ENCODE data around the gene PMM1.

Gene PMM1

GRCh38 chr22:41531715-41532477 lies 57.7 kb downstream of the PMM1 start:
- no peak for TF ChIP-seq EZH2phosphoT487 (conservative IDR thresholded peaks at IDR 0.05; ENCODE audit: low read length)
- no peak for TF ChIP-seq CTCF (IDR thresholded peaks at IDR 0.05; ENCODE audit: insufficient read depth, low read length, poor library complexity, severe bottlenecking)
- no peaks in the 10 kb centered on the region for H3K9me2 ChIP-seq (replicated peaks; ENCODE audit: insufficient read depth, low read length)
- H3K9ac ChIP-seq (ENCODE audit: low read length), result no peak overlapping the region
- no peak overlapping the region for H2AFZ ChIP-seq (ENCODE audit: low read depth, low read length, severe bottlenecking)
- H3K27me3 ChIP-seq (ENCODE audit: low read length), result no peaks in the 10 kb centered on the region
- peaks cover 11% of the 10 kb centered on the region; the same call in 1 of the 2 replicates for H3K79me2 ChIP-seq (ENCODE audit: insufficient read depth, low read length)
- H3K4me2 ChIP-seq (ENCODE audit: low read depth, low read length, poor library complexity, severe bottlenecking), result no peak overlapping the region
- H4K20me1 ChIP-seq (ENCODE audit: low read depth, low read length), result no peaks in the 10 kb centered on the region
- H3K36me3 ChIP-seq (ENCODE audit: low read length), result no peaks in the 10 kb centered on the region
- H3K27ac ChIP-seq (ENCODE audit: low read depth, low read length), result no peak overlapping the region
- no peaks in the 10 kb centered on the region for H3K9me3 ChIP-seq (ENCODE audit: insufficient read depth, low read length)
- no peak overlapping the region for H3K4me3 ChIP-seq (ENCODE audit: insufficient read depth, low read length, poor library complexity, severe bottlenecking)
- H3F3A ChIP-seq (ENCODE audit: insufficient read depth), result 0 out of 2 replicates have a peak, but pooled peaks cover 5% of the 10 kb centered on the region

- Histone ChIP-seq H3K79me2 (ENCODE audit: insufficient read depth, low read length) (peaks cover 8% of the 10 kb centered on the region; the same call in 1 of the 2 replicates), H3K36me3 (ENCODE audit: low read length) (no peaks in the 10 kb centered on the region), H4K20me1 (ENCODE audit: low read depth, low read length) (no peaks in the 10 kb centered on the region), H3K9me2 (replicated peaks; ENCODE audit: insufficient read depth, low read length) (no peaks in the 10 kb centered on the region), H3K27ac (ENCODE audit: low read depth, low read length) (no peak overlapping the region), H3K4me3 (ENCODE audit: insufficient read depth, low read length, poor library complexity, severe bottlenecking) (no peak overlapping the region), H3K9ac (ENCODE audit: low read length) (no peak overlapping the region), H3K27me3 (ENCODE audit: low read length) (no peaks in the 10 kb centered on the region), H3F3A (ENCODE audit: insufficient read depth) (0 out of 2 replicates have a peak, but pooled peaks cover 5% of the 10 kb centered on the region), H2AFZ (ENCODE audit: low read depth, low read length, severe bottlenecking) (no peak overlapping the region), H3K9me3 (ENCODE audit: insufficient read depth, low read length) (no peaks in the 10 kb centered on the region), H3K4me2 (ENCODE audit: low read depth, low read length, poor library complexity, severe bottlenecking) (no peak overlapping the region)
- TF ChIP-seq CTCF (IDR thresholded peaks at IDR 0.05; ENCODE audit: insufficient read depth, low read length, poor library complexity, severe bottlenecking), result no peak
- no peak for TF ChIP-seq EZH2phosphoT487 (conservative IDR thresholded peaks at IDR 0.05; ENCODE audit: low read length)
Observed at GRCh38 chr22:41530890-41531714, 58.5 kb downstream of the PMM1 start.

GRCh38 chr22:41528938-41529561 lies 60.6 kb downstream of the PMM1 start:
- Histone ChIP-seq H3K4me3 (ENCODE audit: insufficient read depth, low read length, poor library complexity, severe bottlenecking) (no peak overlapping the region), H3K27me3 (ENCODE audit: low read length) (no peaks in the 10 kb centered on the region), H3K79me2 (ENCODE audit: insufficient read depth, low read length) (peaks cover 8% of the 10 kb centered on the region; the same call in 1 of the 2 replicates), H3K27ac (ENCODE audit: low read depth, low read length) (no peak overlapping the region), H2AFZ (ENCODE audit: low read depth, low read length, severe bottlenecking) (no peak overlapping the region), H3K9me3 (ENCODE audit: insufficient read depth, low read length) (no peaks in the 10 kb centered on the region), H4K20me1 (ENCODE audit: low read depth, low read length) (no peaks in the 10 kb centered on the region), H3K36me3 (ENCODE audit: low read length) (no peaks in the 10 kb centered on the region), H3F3A (ENCODE audit: insufficient read depth) (0 out of 2 replicates have a peak, but pooled peaks cover 5% of the 10 kb centered on the region), H3K9ac (ENCODE audit: low read length) (no peak overlapping the region), H3K9me2 (replicated peaks; ENCODE audit: insufficient read depth, low read length) (no peaks in the 10 kb centered on the region), H3K4me2 (ENCODE audit: low read depth, low read length, poor library complexity, severe bottlenecking) (no peak overlapping the region)
- TF ChIP-seq CTCF (IDR thresholded peaks at IDR 0.05; ENCODE audit: insufficient read depth, low read length, poor library complexity, severe bottlenecking), result no peak

Measured in SU-DHL-6 (cell line).